EL (cell line): ENCODE results near the gene NDUFA7.
"Not testable (repeated sequence)": the region's sequence is repeated elsewhere in the genome, so short reads cannot be mapped to it uniquely, and the experiment has no call there.

ENCODE experiments used
- DNase-seq: peaks from one replicate; pipeline ENCODE4 v3.0.0-alpha.2; 2016

The NDUFA7 gene

GRCh38 chr19:8318835-8319234, 2.3 kb downstream of the NDUFA7 start:
- DNase-seq: not testable (repeated sequence)

GRCh38 chr19:8316351-8317125, 4.6 kb downstream of the NDUFA7 start:
- no peak for DNase-seq

GRCh38 chr19:8314981-8315640, 6.1 kb downstream of the NDUFA7 start:
- DNase-seq: not testable (repeated sequence)

- no peak for DNase-seq
Observed at GRCh38 chr19:8311461-8312260, 9.5 kb downstream of the NDUFA7 start.

- DNase-seq: no peak
Observed at GRCh38 chr19:8310342-8311055, 10.7 kb downstream of the NDUFA7 start.

GRCh38 chr19:8308891-8309291, 12.3 kb downstream of the NDUFA7 start:
- no peak for DNase-seq

GRCh38 chr19:8307965-8308866, 13.0 kb downstream of the NDUFA7 start, which contains the start of gene CD320:
TSS of gene CD320 (minus strand) at chr19:8308358. CDS start at chr19:8308290, 68 bp downstream.
- DNase-seq: peak; percentile 91

GRCh38 chr19:8307400-8307964, 13.7 kb downstream of the NDUFA7 start:
- DNase-seq: no peak

GRCh38 chr19:8306235-8307054, 14.7 kb downstream of the NDUFA7 start:
- no peak for DNase-seq

- DNase-seq: no peak
Observed at GRCh38 chr19:8305798-8306197, 15.4 kb downstream of the NDUFA7 start.

- no peak for DNase-seq
Observed at GRCh38 chr19:8304841-8305621, 16.1 kb downstream of the NDUFA7 start.

- no peak for DNase-seq
Observed at GRCh38 chr19:8302734-8303133, 18.4 kb downstream of the NDUFA7 start.

GRCh38 chr19:8302357-8302691, 18.9 kb downstream of the NDUFA7 start:
- no peak for DNase-seq

GRCh38 chr19:8291337-8291736, 29.8 kb downstream of the NDUFA7 start:
- not testable (repeated sequence) for DNase-seq

- not testable (repeated sequence) for DNase-seq
Observed at GRCh38 chr19:8276508-8276907, 44.7 kb downstream of the NDUFA7 start.

GRCh38 chr19:8269724-8270123, 51.5 kb downstream of the NDUFA7 start:
- no peak for DNase-seq

- DNase-seq: no peak
Observed at GRCh38 chr19:8265872-8266271, 55.3 kb downstream of the NDUFA7 start.

GRCh38 chr19:8264248-8264647, 56.9 kb downstream of the NDUFA7 start:
- not testable (repeated sequence) for DNase-seq

GRCh38 chr19:8262431-8262830, 58.7 kb downstream of the NDUFA7 start:
- DNase-seq: no peak

GRCh38 chr19:8261881-8262280, 59.3 kb downstream of the NDUFA7 start:
- no peak for DNase-seq
